Non-pigmented ciliary epithelial cell (primary cell): ENCODE data around the gene SPANXN3.
"Not testable (repeated sequence)": the region's sequence is repeated elsewhere in the genome, so short reads cannot be mapped to it uniquely, and the experiment has no call there.

Experiments
- DNase-seq: peaks from one replicate; pipeline ENCODE4 v3.0.0-alpha.2; 2010; ENCODE audit warnings: low read depth

SPANXN3 gene

DNA sequence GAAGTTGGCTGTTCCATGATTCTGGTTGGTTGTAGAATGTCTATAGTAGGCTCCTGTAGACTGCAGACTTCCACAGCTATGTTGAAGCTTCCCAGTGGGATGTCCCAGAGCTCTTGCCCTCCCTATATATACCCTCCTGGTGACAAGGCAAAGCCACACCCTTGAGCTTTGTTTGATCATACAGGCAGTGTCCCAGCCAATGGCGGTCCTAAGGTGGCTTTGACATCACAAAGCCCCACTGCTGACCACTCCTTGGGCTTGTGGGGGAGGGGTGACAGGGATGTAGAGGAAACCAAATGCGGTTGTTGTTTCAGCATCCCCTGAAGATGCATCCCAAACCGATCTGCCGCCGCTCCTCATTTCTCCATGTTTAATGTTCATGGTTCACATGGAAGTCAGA, at the start of gene SPANXN3:
Gene SPANXN3 (minus strand): TSS at position 101 of the 400 bp plus-strand sequence. CDS start 84 bp downstream, at position 17.
- not testable (repeated sequence) for DNase-seq

GRCh38 chrX:143536176-143536575, 18.9 kb upstream of the SPANXN3 start:
- no peak for DNase-seq

DNA sequence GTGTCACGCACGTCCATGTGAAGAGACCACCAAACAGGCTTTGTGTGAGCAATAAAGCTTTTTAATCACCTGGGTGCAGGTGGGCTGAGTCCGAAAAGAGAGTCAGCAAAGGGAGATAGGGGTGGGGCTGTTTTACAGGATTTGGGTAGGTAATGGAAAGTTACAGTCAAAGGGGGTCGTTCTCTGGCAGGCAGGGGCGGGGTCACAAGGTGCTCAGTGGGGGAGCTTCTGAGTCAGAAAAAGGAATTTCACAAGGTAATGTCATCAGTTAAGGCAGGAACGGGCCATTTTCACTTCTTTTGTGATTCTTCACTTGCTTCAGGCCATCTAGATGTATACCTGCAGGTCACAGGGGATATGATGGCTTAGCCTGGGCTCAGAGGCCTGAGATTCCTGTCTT, 15.1 kb downstream of the SPANXN3 start:
- not testable (repeated sequence) for DNase-seq

- no peak for DNase-seq
These were observed 16.5 kb downstream of the SPANXN3 start for GRCh38 chrX:143500751-143501150.

DNA sequence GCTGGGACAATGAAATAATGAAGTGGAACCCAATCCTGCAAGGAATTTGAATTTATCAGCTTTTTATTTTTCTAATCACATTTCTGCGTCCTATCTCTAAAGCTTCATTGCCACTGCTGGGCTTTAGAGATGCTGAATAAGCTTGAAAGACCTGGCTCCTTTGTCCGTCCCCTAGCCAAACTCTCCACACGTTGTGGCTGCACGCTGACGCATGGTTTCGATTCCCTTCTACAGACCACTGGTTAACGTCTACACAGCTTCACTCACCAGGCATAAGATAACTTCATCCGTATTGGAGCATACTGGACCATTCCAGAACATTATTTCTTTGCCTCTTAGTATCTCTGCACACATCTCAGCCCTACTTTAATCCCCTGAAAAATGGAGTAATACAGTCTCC, 31.2 kb downstream of the SPANXN3 start:
- DNase-seq: no peak

GRCh38 chrX:143476751-143477150, 40.5 kb downstream of the SPANXN3 start:
- DNase-seq: no peak

- no peak for DNase-seq
These were observed 44.8 kb downstream of the SPANXN3 start for GRCh38 chrX:143472347-143472938.

GRCh38 chrX:143466130-143466529, 51.1 kb downstream of the SPANXN3 start:
- no peak for DNase-seq

- DNase-seq: no peak
These were observed 54.6 kb downstream of the SPANXN3 start for GRCh38 chrX:143462696-143463095.

DNA sequence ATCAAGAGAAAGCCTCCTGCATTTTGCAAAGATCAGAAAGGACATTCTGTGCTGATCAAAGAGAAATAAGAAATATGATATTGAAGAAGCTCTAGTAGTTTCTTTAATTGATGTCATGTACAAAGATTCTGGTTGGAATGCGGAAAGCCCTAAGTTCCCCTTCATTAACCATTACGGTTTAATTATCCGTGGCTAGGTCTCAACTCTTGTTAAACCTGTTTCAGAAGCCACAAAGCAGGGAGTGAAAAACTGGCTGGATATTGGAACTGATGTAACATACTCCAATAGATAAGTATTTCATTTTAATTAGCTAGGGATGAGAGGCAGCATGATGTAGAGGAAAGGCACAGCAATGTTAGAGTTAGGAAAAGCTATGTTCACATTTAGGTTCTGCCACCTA, 55.7 kb downstream of the SPANXN3 start:
- no peak for DNase-seq
